Aorta (tissue), 5 donors: Measurements from ENCODE around the gene SYT14. TPM values are rescaled to one million over a fixed set of nuclear protein-coding genes. Genes with fewer than 3 reads are reported as not detected.
"Not testable (repeated sequence)": the region's sequence is repeated elsewhere in the genome, so short reads cannot be mapped to it uniquely, and the experiment has no call there.

Experiments
- ATAC-seq: fragments of 200-7000 bp; cut with Tn5 transposase; one replicate; pipeline ENCODE4 v1.9.1; 2022; ENCODE audit warnings: moderate library complexity; ENCODE audit not compliant: low FRiP score
- DNase-seq, 2 donors: peaks; one replicate each; pipeline ENCODE4 v3.0.0-alpha.2; 2020
- H3K27ac ChIP-seq, 2 donors: one replicate each; pipeline ENCODE4 v1.5.1; 2013; ENCODE audit warnings: low read length in 2 of 2, mild to moderate bottlenecking in 2 of 2, moderate library complexity in 2 of 2, control low read depth in 1 of 2, inconsistent platforms in 1 of 2, low read depth in 1 of 2
- H3K27me3 ChIP-seq, 2 donors: one replicate each; pipeline ENCODE4 v1.6.1; 2013; ENCODE audit warnings: control low read depth in 1 of 2, low read length in 1 of 2, mild to moderate bottlenecking in 1 of 2, moderate library complexity in 1 of 2; ENCODE audit not compliant: insufficient read depth in 2 of 2, control insufficient read depth in 1 of 2
- H3K36me3 ChIP-seq, 2 donors: one replicate each; pipeline ENCODE4 v1.6.1; 2013; ENCODE audit warnings: control low read depth in 1 of 2, low read length in 1 of 2, mild to moderate bottlenecking in 1 of 2; ENCODE audit not compliant: insufficient read depth in 2 of 2, control insufficient read depth in 1 of 2
- H3K4me1 ChIP-seq, 2 donors: one replicate each; pipeline ENCODE4 v1.6.1; 2013; ENCODE audit warnings: low read length in 2 of 2, control low read depth in 1 of 2, mild to moderate bottlenecking in 1 of 2, moderate library complexity in 1 of 2; ENCODE audit not compliant: insufficient read depth in 2 of 2, control insufficient read depth in 1 of 2
- H3K4me3 ChIP-seq, 2 donors: one replicate each; pipeline ENCODE4 v1.5.1; 2013; ENCODE audit warnings: low read length in 2 of 2, control low read depth in 1 of 2, mild to moderate bottlenecking in 1 of 2
- H3K9me3 ChIP-seq: one replicate; pipeline ENCODE4 v1.6.1; 2013; ENCODE audit warnings: mild to moderate bottlenecking, low read length; ENCODE audit not compliant: control insufficient read depth
- WGBS, 2 donors: extraction: QIAGEN DNeasy Blood & Tissue Kit; methylation state at CpG; one replicate each; pipeline ENCODE4 v1.1.7; 2013; 5-methylcytosine and 5-hydroxymethylcytosine counted together
- intact Hi-C, 2 donors: fragments of 100-400 bp; cut with DNase I; formaldehyde crosslinking; loops; one replicate each; pipeline versions ENCODE4 v1.14.2 to v1.15.0; 2022
- polyA plus RNA-seq, 2 donors: library from polyadenylated mRNA; stranded (reverse); fragments of 200-250 nt; gene quantifications; one replicate each; pipeline ENCODE4 v1.2.3, GENCODE V29; 2013
- total RNA-seq, 2 donors: library from RNA; stranded (reverse); fragmentation: NEBNext Ultra II Directional; extraction: Animal tissue kit (Norgen Biotek cat#: 25700); gene quantifications; one replicate each; pipeline ENCODE4 v1.2.1, GENCODE V29; 2021
- donor health status: healthy with polysubstance abuse.
- donor health status: Bipolar disorder and iron deficiency.
- donor health status: DM: no; HTN: no; CAD: no.
- donor health status: DM: no; HTN: no; CAD: no.
- donor health status: DM: yes; HTN: yes; CAD: no.

Gene SYT14
- total and polyA plus RNA-seq, 4 donors, result 0.13 TPM; not detected in 3

DNA sequence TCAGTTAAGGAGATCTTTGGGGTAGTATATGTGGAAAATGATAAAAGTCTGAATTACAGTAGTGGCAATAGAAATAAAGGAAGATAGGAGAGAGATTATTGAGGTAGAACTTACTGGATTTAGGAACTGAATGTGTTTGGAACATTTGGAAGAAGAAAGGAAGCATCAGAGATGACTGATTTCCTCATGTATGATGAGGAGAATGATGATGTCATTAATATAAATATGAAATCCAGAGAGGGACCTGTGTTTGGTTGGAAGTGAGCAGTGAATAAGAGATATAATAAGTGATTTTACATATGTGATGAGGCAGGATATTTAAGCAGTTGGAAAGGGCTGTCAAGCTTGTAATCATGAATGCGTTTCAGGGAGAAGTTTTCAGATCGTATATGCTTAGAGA, 86.3 kb downstream of the SYT14 start:
- Histone ChIP-seq H3K27ac (no peak overlapping the region), H3K27me3 (no peaks in the 10 kb centered on the region), H3K4me3 (no peak overlapping the region), H3K9me3 (no peaks in the 10 kb centered on the region), H3K4me1 (no peaks in the 10 kb centered on the region), H3K36me3 (no peaks in the 10 kb centered on the region)
- intact Hi-C loops, result no loop called here
- WGBS, 2 donors, result 87 to 92% methylated on average over 2 of the region's 2 CpGs
- ATAC-seq (no peak), DNase-seq (no peak)

- WGBS, 2 donors, result 44 to 65% methylated on average over 3 of the region's 3 CpGs
- H3K4me1 ChIP-seq, result no peaks in the 10 kb centered on the region
- ATAC-seq, result no peak
- DNase-seq, result no peak
- H3K9me3 ChIP-seq, result peaks cover under 1% of the 10 kb centered on the region
- H3K4me3 ChIP-seq, result no peak overlapping the region
- no peaks in the 10 kb centered on the region for H3K36me3 ChIP-seq
- H3K27ac ChIP-seq, result no peak overlapping the region
- no peaks in the 10 kb centered on the region for H3K27me3 ChIP-seq
- intact Hi-C loops, result no loop called here
These were observed 87.0 kb downstream of the SYT14 start for GRCh38 chr1:210024996-210025395.

DNA sequence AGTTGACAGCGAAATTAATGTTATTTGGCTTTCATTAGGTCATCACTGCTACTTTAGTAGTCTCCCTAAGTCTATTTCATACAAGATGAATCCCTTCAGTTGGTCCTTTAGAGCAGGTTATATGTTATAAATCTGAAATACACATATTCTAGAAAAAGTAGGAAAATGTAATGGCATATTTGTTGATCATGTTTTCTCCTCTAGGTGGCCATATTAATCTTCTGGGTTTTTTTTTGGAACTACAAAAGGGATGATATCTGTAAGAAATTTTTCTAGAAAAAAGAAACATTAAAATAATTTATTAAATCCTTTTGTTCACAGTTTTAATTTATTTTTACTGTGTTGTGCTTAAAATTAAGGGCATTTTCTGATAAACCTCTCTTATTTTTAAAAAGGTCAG, 87.9 kb downstream of the SYT14 start:
- Histone ChIP-seq H3K9me3 (peaks cover 2% of the 10 kb centered on the region), H3K27me3 (no peaks in the 10 kb centered on the region), H3K27ac (no peak overlapping the region), H3K4me3 (no peak overlapping the region), H3K4me1 (no peaks in the 10 kb centered on the region), H3K36me3 (no peaks in the 10 kb centered on the region)
- intact Hi-C loops, result no loop called here
- no peak for ATAC-seq
- 72% methylated on average over 1 of the region's 1 CpG for WGBS, 2 donors
- DNase-seq, result no peak

DNA sequence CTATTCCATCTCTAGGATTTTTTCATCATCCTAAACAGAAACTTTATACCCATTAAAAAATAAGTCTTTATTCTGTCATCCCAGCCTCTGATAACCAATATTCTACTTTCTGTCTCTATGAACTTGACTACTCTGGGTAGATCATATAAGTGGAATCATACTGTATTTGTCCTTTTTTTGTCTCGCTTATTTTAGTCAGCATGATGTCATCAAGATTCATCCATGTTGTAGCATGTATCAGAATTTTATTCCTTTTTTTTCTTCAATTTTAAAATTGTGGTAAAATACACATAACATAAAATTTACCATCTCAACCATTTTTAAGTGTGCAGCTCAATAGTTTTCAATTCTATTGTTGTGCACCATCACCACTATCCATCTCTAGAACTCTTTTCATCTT, 90.0 kb downstream of the SYT14 start:
- ATAC-seq (no peak), DNase-seq (no peak)
- intact Hi-C loops, result no loop called here
- Histone ChIP-seq H3K27ac (no peak overlapping the region), H3K4me1 (no peaks in the 10 kb centered on the region), H3K4me3 (no peak overlapping the region), H3K9me3 (peaks cover 2% of the 10 kb centered on the region), H3K27me3 (no peaks in the 10 kb centered on the region), H3K36me3 (no peaks in the 10 kb centered on the region)
- WGBS, 2 donors, result 97% methylated on average over 1 of the region's 1 CpG

DNA sequence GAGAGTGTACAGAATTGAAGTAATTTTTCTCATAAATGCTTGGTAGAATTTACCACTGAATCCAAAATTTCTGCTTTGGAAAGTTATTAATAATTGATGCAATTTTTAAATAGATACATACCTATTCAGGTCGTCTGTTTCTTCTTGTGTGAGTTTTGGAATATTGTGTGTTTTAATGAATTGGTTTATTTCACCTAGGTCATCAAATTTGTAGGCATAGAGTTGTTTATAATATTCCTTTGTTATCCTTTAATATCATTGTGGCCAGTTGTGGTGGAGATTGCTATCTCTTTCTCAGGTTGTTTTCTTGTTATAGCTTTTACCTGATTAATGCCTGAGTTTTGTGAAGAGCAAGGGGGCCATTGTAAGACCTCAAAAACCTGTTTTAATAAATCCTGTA, 93.5 kb downstream of the SYT14 start:
- Histone ChIP-seq H3K4me1 (no peaks in the 10 kb centered on the region), H3K36me3 (no peaks in the 10 kb centered on the region), H3K27ac (no peak overlapping the region), H3K9me3 (peaks cover 2% of the 10 kb centered on the region), H3K4me3 (no peak overlapping the region), H3K27me3 (no peaks in the 10 kb centered on the region)
- DNase-seq (no peak), ATAC-seq (no peak)
- 47 to 55% methylated on average over 1 of the region's 1 CpG for WGBS, 2 donors
- intact Hi-C loops, result no loop called here

DNA sequence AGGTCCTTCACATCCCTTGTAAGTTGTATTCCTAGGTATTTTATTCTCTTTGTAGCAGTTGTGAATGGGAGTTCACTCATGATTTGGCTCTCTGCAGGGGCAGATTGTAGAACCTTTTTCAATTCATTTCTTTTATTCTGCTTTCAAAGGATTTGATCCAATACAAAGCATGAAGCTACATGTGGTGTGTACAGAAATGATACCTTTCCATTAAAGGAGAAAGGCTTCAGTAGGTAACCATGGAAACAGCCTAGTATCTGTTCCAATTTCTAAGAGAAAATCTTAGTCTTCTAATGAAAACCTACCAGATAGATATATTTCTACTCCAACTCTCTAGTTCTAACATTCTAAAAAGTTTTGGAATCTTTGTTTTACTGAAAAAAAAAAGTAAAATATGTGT, 105.0 kb downstream of the SYT14 start:
- Histone ChIP-seq H3K27ac (no peak overlapping the region), H3K9me3 (peaks cover 2% of the 10 kb centered on the region), H3K4me1 (no peaks in the 10 kb centered on the region), H3K4me3 (no peak overlapping the region), H3K36me3 (no peaks in the 10 kb centered on the region), H3K27me3 (no peaks in the 10 kb centered on the region)
- DNase-seq (no peak), ATAC-seq (no peak)
- intact Hi-C loops, result no loop called here

DNA sequence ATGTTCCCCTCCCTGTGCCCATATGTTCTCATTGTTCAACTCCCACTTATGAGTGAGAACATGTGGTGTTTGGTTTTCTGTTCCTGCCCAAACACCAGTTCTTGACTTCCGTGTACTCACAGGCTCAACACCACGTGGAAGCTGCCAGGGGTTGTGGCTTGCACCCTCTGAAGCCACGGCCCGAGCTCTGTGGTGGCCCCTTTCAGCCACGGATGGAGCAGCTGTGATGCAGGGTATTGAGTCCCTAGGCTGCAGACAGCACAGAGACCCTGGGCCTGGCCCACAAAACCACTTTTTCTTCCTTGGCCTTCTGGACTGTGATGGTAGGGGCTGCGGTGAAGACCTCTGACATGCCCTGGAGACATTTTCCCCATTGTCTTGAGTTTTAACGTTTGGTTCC, 111.6 kb downstream of the SYT14 start:
- Histone ChIP-seq H3K9me3 (peaks cover 2% of the 10 kb centered on the region), H3K4me3 (no peak overlapping the region), H3K27me3 (no peaks in the 10 kb centered on the region), H3K36me3 (no peaks in the 10 kb centered on the region), H3K4me1 (no peaks in the 10 kb centered on the region), H3K27ac (no peak overlapping the region)
- ATAC-seq (no peak), DNase-seq (no peak)
- intact Hi-C loops, result no loop called here
- 75 to 76% methylated on average over 7 of the region's 7 CpGs for WGBS, 2 donors

- ATAC-seq, H3K4me3 ChIP-seq, H3K9me3 ChIP-seq, intact Hi-C loops, H3K4me1 ChIP-seq, H3K36me3 ChIP-seq, H3K27ac ChIP-seq, H3K27me3 ChIP-seq, DNase-seq: not testable (repeated sequence)
- WGBS, 2 donors, result 51 to 58% methylated on average over 4 of the region's 4 CpGs
These were observed 112.5 kb downstream of the SYT14 start for GRCh38 chr1:210050491-210050890.

DNA sequence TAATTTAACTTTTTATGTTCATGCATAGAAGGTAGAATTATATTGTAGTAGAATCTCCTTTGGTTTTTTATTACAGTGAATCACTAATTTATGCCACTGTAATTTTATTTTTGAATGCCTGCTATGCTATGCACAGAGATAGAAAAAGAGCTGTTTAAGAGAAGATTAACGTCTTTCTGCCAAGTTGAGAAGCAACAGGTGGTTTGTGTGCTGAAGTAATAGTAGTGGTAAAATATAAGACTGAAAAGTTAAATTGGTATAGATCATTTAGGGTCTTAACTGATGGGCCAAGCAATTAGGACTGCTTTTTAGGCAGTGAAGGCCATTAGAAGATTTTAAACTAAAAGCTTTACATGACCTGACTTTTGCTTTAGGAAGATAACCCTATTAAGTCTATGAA, 115.1 kb downstream of the SYT14 start:
- no peak for ATAC-seq
- Histone ChIP-seq H3K4me3 (no peak overlapping the region), H3K4me1 (no peaks in the 10 kb centered on the region), H3K36me3 (no peaks in the 10 kb centered on the region), H3K27ac (no peak overlapping the region), H3K27me3 (no peaks in the 10 kb centered on the region), H3K9me3 (peaks cover 2% of the 10 kb centered on the region)
- intact Hi-C loops, result no loop called here
- WGBS, 2 donors, result 65 to 76% methylated on average over 1 of the region's 1 CpG
- DNase-seq, result no peak
